Neural progenitor cell (in vitro differentiated cells): ENCODE results near the gene COG4.

ENCODE experiments used
- EZH2 ChIP-seq: fragments of 200-600 bp; sonication (generic); IDR thresholded peaks from 2 replicates; pipeline ENCODE4 v1.6.1; 2017; ENCODE audit warnings: antibody characterized with exemption, mild to moderate bottlenecking, moderate library complexity
- EZH2phosphoT487 ChIP-seq: fragments of 200-600 bp; sonication (generic); IDR thresholded peaks from 2 replicates; pipeline ENCODE4 v1.6.1; 2017; ENCODE audit warnings: antibody characterized with exemption
- TF ChIP-seq, protein P1 (sequence below): fragments of 200-600 bp; sonication (generic); IDR thresholded peaks from 2 replicates; pipeline ENCODE4 v1.5.1; 2017; ENCODE audit warnings: antibody characterized with exemption, mild to moderate bottlenecking

DNA sequence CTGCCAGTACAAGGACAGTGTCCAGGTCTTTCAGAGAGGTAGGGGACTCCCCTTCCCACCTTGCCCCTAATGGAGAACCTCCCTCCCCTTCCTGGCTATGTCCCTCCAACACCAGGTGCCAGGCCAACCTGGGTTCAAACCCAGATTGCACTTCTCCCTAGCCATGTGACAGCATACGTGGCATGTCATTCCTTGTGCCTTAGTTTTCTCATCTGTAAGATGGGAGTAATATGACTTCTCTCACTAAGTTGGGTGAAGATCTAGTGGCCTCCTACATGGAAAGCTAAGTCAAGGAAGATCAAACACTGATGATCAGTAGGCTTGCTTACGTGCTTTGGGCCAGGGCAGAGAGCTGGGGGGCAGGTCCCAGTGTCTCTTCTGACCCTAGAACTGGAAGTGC, 60.1 kb downstream of the COG4 start:
- TF ChIP-seq, protein P1, sequence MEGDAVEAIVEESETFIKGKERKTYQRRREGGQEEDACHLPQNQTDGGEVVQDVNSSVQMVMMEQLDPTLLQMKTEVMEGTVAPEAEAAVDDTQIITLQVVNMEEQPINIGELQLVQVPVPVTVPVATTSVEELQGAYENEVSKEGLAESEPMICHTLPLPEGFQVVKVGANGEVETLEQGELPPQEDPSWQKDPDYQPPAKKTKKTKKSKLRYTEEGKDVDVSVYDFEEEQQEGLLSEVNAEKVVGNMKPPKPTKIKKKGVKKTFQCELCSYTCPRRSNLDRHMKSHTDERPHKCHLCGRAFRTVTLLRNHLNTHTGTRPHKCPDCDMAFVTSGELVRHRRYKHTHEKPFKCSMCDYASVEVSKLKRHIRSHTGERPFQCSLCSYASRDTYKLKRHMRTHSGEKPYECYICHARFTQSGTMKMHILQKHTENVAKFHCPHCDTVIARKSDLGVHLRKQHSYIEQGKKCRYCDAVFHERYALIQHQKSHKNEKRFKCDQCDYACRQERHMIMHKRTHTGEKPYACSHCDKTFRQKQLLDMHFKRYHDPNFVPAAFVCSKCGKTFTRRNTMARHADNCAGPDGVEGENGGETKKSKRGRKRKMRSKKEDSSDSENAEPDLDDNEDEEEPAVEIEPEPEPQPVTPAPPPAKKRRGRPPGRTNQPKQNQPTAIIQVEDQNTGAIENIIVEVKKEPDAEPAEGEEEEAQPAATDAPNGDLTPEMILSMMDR, result no peak
- no peak for TF ChIP-seq EZH2
- no peak for TF ChIP-seq EZH2phosphoT487
